GM23338 (cell line): ENCODE results near the gene CECR2.

Experiments
- CREB1 ChIP-seq: fragments of 250-450 bp; sonication (Bioruptor Pico); IDR thresholded peaks from 2 replicates; pipeline ENCODE4 v1.5.0; 2020; ENCODE audit warnings: low read depth, mild to moderate bottlenecking, moderate library complexity
- CTCF ChIP-seq, 2 experiments: fragments of 200-600 bp in 1 of 2; sonication (generic) in 1 of 2; conservative IDR thresholded peaks; 2 replicates each; pipeline versions ENCODE4 v1.5.1 to v1.6.1; 2016 to 2017; ENCODE audit warnings: antibody characterized with exemption in 2 of 2, low read depth in 2 of 2, mild to moderate bottlenecking in 2 of 2, moderate library complexity in 1 of 2
- ETS1 ChIP-seq: IDR thresholded peaks from 2 replicates; pipeline ENCODE4 v1.6.1; 2016; ENCODE audit warnings: antibody characterized with exemption
- EZH2 ChIP-seq: fragments of 200-600 bp; sonication (generic); IDR thresholded peaks from one replicate; pipeline ENCODE4 v1.8.0; 2017; ENCODE audit warnings: antibody characterized with exemption, mild to moderate bottlenecking, low read depth; ENCODE audit not compliant: unreplicated experiment
- EZH2phosphoT487 ChIP-seq: fragments of 200-600 bp; sonication (generic); IDR thresholded peaks from one replicate; pipeline ENCODE4 v1.8.1; 2018; ENCODE audit warnings: antibody characterized with exemption; ENCODE audit not compliant: unreplicated experiment
- JUNB ChIP-seq: IDR thresholded peaks from one replicate; pipeline ENCODE4 v1.6.1; 2016; ENCODE audit warnings: antibody characterized with exemption; ENCODE audit not compliant: unreplicated experiment
- NANOG ChIP-seq: IDR thresholded peaks from 2 replicates; pipeline ENCODE4 v1.6.1; 2016; ENCODE audit warnings: antibody characterized with exemption, borderline replicate concordance
- POLR2AphosphoS5 ChIP-seq: IDR thresholded peaks from 2 replicates; pipeline ENCODE4 v1.6.1; 2016; ENCODE audit warnings: antibody characterized with exemption, low read depth
- REST ChIP-seq: IDR thresholded peaks from one replicate; pipeline ENCODE4 v1.6.1; 2018; ENCODE audit warnings: antibody characterized with exemption; ENCODE audit not compliant: unreplicated experiment
- STAT1 ChIP-seq: IDR thresholded peaks from one replicate; pipeline ENCODE4 v1.6.1; 2016; ENCODE audit warnings: antibody characterized with exemption; ENCODE audit not compliant: unreplicated experiment
- ZNF114 ChIP-seq: fragments of 250-450 bp; sonication (Bioruptor Pico); IDR thresholded peaks from 2 replicates; pipeline ENCODE4 v1.5.0; 2020; ENCODE audit warnings: mild to moderate bottlenecking, moderate library complexity
- ZNF331 ChIP-seq: fragments of 250-450 bp; sonication (Bioruptor Pico); IDR thresholded peaks from 2 replicates; pipeline ENCODE4 v1.5.0; 2020; ENCODE audit warnings: low read depth, mild to moderate bottlenecking, moderate library complexity
- ZNF462 ChIP-seq: fragments of 250-450 bp; sonication (Bioruptor Pico); IDR thresholded peaks from 2 replicates; pipeline ENCODE4 v1.5.0; 2020; ENCODE audit warnings: mild to moderate bottlenecking, moderate library complexity

- no peak for TF ChIP-seq CTCF (conservative IDR thresholded peaks at IDR 0.05; ENCODE audit: low read depth in 2 of 2)
- TF ChIP-seq POLR2AphosphoS5 = no peak
- no peak for TF ChIP-seq EZH2
- TF ChIP-seq REST = no peak
- no peak for TF ChIP-seq NANOG
- TF ChIP-seq EZH2phosphoT487 = no peak
- TF ChIP-seq ZNF331 (CRISPR knock-in tag) = no peak
- TF ChIP-seq CREB1 (CRISPR knock-in tag) = no peak
- TF ChIP-seq ETS1 = no peak
- TF ChIP-seq JUNB = no peak
- TF ChIP-seq ZNF462 (CRISPR knock-in tag) = no peak
- no peak for TF ChIP-seq STAT1
- TF ChIP-seq ZNF114 (CRISPR knock-in tag) = no peak
Measured at GRCh38 chr22:17603668-17604067, 234.4 kb downstream of the CECR2 start.
